NCI-H146 (cell line): Measurements from ENCODE around the gene SUPT6H.
A peak's percentile ranks its signal among the peaks of the same experiment; 100 is the strongest.

Experiments used
- DNase-seq: peaks from one replicate; lab custom pipeline; 2025; lab: John Stamatoyannopoulos, UW

The SUPT6H gene

DNA sequence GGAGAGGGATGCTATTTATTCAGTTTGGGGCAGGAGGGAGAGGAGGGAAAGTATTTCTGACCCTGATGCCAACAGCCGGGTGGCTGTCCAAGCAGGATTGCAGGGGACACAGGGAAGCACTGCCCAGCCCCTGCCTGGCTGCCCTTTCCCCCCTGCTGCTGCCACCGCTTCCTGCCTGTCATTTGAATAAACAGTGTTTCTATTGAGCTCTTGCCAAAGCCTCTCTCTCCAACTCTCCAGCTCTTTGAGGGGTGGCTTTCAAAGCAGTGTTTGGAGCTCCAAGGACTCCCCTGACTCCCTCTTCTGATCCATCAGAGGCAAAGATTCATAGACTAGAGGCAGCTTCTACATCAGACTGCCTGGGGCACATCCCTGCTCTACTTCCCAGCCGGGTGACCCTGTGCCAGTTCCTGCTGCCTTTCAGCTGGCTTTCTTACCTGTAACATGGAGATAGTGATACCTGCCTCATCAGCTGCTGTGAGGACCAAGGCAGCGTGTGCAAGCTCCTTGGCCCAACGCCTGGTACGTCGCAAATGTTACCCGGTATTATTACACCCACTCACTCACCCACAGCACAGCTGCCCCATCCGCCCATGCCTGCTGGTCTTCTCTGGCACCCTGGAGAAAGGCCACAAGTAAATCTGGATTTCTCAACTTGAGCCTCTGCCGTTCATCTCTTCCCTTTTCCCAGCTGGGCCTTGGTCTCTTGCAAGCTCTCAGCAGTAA is 40.2 kb downstream of the SUPT6H start:
- DNase-seq = no peak

- DNase-seq = no peak
Measured at GRCh38 chr17:28702752-28703150, 40.7 kb downstream of the SUPT6H start.

DNA sequence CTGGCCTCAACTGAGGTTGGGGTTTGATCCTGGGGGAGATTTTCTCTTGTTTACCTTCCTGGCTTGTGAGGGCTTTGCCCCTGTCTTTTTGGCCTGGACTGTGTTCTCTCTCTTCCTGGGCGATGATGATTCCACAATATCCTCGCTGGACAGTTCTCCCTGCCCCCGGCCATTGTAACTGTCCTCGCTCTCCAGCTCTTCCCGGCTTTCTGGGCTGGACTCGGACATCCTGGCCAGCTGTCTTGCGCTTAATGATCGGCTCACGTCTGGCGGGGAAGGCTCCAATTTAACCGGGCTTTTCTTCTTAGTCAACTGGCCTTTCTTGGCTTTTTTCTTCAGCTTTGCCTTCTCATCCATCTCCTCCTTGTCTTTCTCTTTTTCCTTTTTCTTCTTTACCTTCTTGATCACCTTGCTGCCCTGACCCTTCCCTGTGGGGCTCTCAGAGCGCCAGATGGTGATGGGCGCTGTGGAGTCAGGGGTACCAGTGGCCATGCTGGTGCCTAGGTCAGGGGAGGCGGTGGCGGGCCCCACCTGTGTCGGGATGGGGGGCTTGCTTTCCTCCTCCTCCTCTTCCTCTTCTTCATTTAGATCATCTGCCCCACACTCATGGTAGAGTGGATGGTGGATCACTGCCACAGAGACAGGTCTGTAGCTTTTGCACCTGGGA is 41.7 kb downstream of the SUPT6H start:
- DNase-seq = no peak

- DNase-seq = no peak
Measured at GRCh38 chr17:28704219-28704858, 42.3 kb downstream of the SUPT6H start.

DNA sequence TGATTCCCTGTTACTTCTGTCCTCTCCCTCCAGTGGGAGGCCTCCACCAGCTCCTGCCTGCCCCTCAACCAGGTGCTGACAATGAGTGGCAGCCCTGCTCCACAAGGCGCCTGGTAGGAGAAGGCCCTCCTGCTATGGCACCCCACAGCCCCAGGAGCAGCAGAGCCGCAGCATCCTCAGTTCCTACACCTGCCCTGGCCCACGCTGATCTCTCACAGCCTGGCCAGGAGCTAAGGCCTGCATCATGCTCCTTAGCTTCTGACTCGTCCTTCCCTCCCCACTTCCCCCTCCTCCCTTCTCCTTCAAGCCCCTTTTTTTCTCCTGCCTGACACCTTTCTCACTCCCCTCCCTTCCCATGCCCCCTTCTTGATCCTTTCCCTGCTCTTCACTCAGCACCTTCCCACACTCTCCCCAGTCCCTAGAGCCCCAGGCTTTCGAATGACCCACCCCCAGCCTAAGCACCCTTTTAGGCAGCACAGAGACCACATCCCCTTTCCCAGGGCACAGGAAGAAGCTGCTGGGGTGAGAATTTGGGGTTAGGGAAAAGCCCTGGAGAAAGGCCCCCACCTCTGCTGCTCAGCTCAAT is 43.2 kb downstream of the SUPT6H start:
- DNase-seq = peak; percentile 12

DNA sequence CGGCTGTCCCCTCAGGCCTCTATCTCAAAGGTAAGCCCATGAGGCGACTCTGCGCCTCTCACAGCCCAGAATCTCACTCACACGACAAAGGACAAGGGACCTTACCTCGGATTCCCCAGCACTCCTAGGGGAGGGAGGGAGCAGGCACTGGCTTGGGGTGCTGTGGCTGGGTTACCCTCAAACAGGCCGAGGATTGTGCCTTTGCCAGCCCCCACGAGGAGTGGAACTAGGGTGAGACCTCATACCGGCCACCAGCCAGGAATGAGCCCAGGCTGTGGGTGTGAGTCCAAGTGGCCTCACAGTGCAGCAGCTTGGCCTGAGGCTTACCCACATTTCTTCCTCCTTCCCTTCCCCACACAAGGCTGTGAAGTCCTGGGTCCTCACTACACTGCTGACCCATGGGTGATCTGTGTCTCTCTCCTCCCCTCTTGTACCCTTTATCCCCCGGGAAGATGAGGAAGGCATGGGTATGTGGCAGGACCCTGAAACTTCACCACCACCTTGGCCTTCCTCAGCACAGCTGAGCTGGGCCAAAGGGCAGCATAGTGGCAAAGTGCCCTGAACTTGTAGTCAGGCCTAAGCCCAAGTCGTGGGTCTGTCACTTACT is 43.8 kb downstream of the SUPT6H start:
- no peak for DNase-seq

- DNase-seq = no peak
Measured at GRCh38 chr17:28706471-28707338, 44.7 kb downstream of the SUPT6H start.

GRCh38 chr17:28707339-28707720 is 45.3 kb downstream of the SUPT6H start:
- DNase-seq = no peak

- DNase-seq = peak; percentile 91
Measured at GRCh38 chr17:28710861-28711722, 49.1 kb downstream of the SUPT6H start.

DNA sequence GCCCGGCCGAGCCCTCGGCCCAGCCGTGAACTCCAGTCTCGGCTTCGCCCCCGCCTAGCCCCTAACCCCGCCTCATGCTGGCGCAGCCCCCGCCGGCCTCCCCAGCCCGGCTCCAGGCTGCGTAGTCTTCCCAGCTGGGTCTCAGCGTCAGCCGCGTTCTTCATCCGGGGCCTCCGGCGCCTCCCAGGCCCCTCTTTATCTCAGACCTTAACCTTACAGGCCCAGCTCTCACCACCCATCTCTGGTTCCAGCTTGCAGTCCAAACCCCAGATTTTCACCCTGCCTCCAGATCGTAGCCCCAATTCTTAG is 49.7 kb downstream of the SUPT6H start, which contains the start of gene PROCA1:
Gene PROCA1, minus strand, starts transcription at position 166 of the 309 bp plus-strand sequence. CDS start 228 bp downstream, outside the sequence.
- no peak for DNase-seq

- no peak for DNase-seq
Measured at GRCh38 chr17:28712032-28712704, 50.2 kb downstream of the SUPT6H start.

DNA sequence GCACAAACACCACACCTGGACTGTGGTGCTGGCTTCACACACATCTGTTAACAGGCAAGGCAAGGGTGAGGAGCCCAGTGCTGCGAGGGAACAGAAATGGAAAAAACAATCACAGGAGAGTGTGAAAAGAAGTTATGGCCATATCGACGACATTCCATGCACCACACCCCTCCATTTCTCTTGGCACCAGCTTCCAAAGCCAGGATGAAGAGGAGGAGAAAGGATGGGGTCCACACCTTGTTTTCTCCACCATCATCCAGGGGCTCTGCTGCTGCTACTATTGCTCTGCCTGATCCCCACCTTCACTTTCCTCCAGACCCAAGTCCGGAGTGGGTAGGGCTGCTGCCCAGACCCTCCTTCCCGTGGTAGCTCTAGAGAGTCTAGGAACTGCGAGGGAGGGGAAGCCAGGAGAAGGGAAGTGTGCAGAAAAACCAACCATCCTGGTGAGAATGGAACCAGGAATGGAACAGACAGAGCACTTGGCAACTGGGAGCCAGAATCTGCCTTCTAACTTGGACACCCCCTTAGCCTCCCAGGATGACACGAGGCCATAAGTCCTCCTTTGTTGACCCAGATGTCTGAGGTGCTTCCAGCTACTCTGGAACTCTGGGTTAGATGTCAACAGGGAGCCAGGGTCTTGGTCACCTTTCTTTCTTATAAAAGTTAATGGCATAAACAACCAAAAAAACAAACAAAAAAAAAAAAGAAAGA is 50.9 kb downstream of the SUPT6H start:
- no peak for DNase-seq

DNA sequence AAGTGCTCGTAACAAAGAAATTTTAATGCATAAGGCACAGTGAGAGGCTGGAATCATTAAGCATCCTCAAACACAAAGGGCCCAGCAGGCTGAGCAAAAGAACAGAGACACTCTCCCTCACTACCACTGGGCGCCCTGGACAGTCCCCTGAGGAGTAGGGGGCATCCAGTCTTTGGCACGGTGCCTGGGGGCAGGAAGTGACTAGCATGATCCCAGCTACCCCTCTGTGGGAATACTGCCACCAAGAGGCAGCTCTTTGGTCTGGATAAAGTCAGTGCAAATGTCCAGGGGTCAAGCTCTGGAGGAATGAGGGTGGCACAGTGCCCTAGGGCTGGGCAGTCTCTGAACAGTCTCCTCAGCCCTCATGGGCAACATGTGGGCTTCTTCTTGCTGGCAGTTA is 52.3 kb downstream of the SUPT6H start:
- no peak for DNase-seq

GRCh38 chr17:28715217-28715616 is 53.2 kb downstream of the SUPT6H start:
- no peak for DNase-seq

GRCh38 chr17:28716740-28717577 is 55.0 kb downstream of the SUPT6H start:
- DNase-seq = no peak

DNA sequence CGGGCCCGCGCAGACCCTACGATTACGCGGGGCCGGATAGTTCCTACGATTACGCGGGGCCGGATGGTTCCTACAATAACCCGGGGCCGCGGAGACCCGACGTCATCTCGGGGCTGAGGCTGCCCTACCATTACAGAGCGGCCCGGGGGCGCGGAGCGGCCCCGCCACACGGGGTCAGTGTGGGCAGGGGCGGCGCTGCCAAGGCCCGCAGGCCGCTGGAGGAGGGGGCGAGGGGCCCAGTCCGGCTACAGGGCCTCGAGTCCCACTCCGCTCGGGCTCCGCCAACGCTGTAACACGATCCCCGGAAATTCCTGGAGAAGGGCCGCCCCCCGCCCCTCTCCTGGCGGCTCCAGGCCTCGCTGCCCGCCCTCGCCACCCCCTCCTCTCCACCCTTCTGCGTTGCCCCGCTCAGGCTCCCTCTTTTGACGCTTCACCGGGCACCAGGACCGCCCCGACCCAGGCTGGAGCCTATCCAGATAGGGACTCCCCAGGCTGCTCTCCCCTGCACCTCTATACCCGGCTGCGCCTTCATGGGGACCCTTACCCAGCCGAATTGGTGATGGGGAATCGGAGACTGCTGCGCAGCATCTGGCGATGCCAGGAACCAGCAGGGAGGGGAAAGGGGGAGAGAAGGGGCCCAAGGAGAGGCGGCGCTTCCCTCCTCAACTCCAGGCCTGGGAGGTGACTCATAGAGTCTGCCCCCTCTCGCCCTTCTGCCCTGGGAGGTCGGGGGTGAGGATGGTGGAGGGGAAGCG is 55.8 kb downstream of the SUPT6H start, which contains the start of gene RAB34:
Gene RAB34, minus strand, starts transcription at position 291 of the 755 bp plus-strand sequence. CDS start 602 bp downstream, outside the sequence.
- DNase-seq = peak; percentile 81

GRCh38 chr17:28718333-28719020 is 56.5 kb downstream of the SUPT6H start:
- DNase-seq = no peak
